Iris pigment epithelial cell (primary cell): ENCODE results near the gene CYP2E1.
A peak's percentile ranks its signal among the peaks of the same experiment; 100 is the strongest.
"Not testable (repeated sequence)": the region's sequence is repeated elsewhere in the genome, so short reads cannot be mapped to it uniquely, and the experiment has no call there.

Source experiments
- DNase-seq: peaks from one replicate; pipeline ENCODE4 v3.0.0-alpha.2; 2011; ENCODE audit warnings: low read depth

CYP2E1 gene

GRCh38 chr10:133528845-133529575 is 1.8 kb downstream of the CYP2E1 start:
- peak; percentile 23 for DNase-seq

DNA sequence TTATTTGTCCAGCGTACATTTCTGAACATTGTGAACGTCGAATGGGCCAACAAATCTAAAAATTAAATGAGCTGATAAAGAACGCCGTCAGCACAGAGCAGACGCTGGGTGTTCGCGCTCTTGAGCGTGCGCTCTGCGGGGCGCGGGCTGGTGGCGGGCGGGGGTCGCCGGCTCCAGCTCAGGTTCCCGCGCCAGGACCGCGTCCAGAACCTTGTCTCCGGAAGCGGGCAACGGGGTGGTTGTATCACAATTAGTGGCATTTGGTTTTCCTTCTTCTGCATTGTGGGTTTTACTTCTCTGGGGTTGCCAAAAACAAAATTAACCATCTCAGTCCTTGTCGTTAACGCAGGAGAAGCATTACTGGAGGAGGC is 2.4 kb downstream of the CYP2E1 start:
- DNase-seq: no peak

- DNase-seq: no peak
These were observed 3.3 kb downstream of the CYP2E1 start for GRCh38 chr10:133530506-133530905.

DNA sequence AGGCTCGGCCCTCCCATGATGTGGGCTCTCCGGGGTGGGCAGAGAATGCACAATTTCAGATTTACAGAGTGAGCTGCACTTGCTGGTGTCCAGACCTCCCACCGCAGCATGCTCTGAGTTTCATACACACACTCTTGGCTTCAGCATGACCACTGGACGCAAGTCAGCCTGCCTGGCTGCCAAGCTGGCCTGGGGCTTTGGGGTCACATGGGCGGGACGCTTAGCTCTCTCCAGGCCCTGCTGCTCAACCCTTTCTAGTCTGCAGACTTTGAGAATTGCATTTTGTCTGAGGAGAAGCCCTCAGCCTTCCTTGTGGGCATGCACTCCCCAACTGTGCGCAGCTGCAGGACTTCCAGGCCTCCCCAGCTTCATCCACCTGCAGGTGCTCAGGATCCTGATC is 5.7 kb downstream of the CYP2E1 start:
- DNase-seq: no peak

DNA sequence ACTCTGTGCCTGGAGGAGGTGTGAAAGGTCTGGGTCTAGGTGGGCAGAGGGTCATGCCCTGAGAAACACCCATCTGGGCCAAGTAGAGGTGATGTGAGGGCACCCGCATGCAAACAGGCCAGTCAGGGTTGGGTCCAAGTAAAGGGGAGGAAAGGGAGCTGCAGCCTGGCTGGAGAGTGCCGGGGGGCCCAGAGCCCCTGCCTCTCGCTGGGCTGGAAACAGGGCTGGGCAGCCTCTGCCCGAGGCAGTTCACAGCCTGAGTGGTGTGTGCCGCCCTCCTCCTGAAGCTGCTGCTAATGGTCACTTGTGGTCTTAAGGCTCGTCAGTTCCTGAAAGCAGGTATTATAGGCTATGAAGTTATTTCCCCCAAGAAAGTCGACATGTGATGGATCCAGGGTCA is 7.3 kb downstream of the CYP2E1 start:
- no peak for DNase-seq

GRCh38 chr10:133536198-133536597 is 9.0 kb downstream of the CYP2E1 start:
- DNase-seq: no peak

- no peak for DNase-seq
These were observed 10.7 kb downstream of the CYP2E1 start for GRCh38 chr10:133537546-133538545.

DNA sequence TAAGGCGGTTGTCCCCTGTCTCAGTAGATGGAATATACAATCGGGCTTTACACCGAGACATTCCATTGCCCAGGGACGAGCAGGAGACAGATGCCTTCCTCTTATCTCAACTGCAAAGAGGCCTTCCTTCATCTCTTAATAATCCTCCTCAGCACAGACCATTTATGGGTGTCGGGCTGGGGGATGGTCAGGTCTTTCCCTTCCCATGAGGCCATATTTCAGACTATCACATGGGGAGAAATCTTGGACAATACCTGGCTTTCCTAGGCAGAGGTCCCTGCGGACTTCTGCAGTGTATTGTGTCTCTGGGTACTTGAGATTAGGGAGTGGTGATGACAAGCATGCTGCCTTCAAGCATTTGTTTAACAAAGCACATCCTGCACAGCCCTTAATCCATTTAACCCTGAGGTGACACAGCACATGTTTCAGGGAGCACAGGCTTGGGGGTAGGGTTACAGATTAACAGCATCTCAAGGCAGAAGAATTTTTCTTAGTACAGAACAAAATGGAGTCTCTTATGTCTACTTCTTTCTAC is 14.3 kb downstream of the CYP2E1 start:
- not testable (repeated sequence) for DNase-seq

GRCh38 chr10:133544506-133544905 is 17.3 kb downstream of the CYP2E1 start:
- DNase-seq: no peak

DNA sequence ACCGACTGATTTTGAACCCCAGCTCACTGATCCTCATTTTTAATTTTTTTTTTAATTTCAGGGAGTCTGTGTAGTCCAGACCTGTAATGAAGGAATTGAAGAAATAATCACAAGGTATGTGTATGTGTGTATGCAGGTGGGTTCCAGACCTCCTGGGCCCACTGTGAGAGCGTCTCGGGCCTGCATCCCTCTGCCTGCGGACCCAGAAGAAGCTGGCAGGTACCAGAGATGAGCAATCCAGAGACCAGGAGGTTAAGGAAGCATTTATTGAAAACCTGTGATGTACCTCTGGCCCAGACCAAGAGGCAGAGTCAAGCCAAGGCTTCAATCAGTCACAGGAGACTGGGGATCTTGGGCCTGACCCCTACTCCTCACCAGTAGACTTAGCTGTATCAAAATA is 27.4 kb downstream of the CYP2E1 start:
- no peak for DNase-seq

GRCh38 chr10:133555521-133555920 is 28.4 kb downstream of the CYP2E1 start:
- DNase-seq: no peak

DNA sequence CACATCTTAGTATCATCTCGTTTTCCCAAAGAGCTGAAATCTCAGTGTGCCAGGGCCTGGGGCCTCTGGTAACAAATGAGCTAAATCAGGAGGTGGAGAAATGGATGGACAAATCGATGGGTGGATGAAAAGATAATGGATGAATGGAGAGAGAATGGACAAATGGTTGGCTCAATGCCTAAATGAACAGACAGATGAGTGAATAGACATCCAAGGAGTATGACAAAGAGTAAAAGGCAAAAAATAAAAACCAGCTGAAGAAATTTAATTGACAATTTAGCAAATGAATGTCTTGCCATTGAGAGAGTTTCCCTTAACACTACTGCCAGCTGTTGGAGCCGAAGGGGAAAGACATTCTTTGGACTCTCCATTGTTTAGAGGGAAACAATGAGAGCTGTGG is 30.2 kb downstream of the CYP2E1 start:
- no peak for DNase-seq

DNA sequence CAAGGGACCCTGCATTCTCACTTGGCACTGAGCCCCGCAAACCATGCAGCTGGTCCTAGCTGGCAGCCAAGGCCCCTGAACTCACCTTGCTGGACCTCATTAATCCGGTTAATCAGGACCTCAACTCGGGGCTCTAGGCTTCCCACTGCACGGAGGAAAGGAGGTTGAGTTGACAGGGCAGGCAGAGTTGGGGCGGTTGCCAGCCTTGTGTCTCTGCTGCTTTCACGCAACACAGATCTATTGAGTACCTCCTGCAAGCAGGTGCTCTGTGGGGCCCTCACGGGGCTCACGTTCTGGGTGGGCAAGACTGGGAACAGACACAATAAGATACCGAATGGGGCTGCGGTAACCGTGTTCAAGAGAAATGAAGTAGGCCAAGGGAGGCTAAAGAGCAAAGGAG is 32.1 kb downstream of the CYP2E1 start:
- DNase-seq: no peak

DNA sequence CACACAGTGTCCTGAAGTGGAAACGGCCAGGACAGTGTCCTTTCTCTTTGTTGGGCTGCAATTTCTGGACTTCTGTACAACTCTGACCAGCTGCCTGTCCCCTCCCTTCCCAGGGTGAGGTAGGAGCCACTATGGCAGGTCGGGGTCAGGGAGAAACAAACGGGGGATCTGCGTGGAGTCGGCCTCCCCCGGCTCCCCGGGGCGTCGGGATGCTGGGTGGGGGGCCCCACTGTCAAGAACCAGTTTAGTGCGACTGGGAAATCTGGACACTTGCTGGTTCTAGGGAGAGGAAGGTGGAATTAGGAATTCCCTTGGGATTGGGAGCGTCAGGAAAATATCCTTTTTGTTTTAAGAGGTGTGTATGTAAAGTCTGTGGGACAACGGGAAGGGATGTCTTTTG is 37.7 kb downstream of the CYP2E1 start:
- DNase-seq: no peak

DNA sequence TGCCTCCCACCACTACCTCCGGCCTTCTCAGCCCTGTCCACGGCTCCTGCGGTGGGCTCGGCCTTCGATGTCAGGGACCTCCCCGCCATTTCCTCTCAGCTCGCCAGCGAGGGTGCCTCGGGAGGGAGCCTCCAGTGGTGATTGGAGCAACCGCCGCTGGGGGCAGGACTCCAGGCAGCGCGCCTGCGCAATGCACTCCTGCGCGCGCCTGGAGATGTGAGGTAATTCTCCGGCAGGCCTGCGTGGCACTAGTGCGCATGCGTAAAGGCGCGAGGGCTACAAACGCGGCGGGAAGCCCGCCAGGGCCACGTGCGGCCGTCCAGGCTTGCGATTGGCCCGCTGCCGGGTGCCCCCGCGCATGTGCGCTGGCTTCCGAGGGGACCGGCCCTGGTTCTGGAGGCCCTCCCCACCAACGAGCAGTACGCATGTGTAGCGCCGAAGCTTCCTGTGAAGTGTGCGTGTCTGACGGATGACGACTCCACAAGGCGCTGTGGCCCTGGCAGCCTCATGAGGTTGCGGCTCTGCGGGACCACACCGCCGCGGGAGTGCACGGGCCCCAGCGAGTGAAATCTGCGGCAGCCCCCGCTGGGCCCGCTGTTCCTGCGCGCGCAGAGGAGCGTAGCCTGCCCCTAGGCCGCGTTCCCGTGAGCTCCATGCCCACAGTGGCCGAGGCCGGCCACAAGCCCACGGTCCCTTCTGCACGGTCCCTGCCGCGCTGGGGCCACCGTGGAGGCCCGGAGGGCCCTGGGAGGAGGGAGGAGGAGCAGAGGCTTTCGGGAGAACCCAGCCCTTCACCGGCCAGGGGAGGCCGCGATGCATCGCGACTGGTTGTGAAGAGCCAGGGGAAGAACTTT is 38.5 kb downstream of the CYP2E1 start, which contains the start of gene SYCE1:
Gene SYCE1 (minus strand): TSS at position 143 of the 854 bp plus-strand sequence. CDS start 54 bp downstream, at position 89.
- DNase-seq: no peak

DNA sequence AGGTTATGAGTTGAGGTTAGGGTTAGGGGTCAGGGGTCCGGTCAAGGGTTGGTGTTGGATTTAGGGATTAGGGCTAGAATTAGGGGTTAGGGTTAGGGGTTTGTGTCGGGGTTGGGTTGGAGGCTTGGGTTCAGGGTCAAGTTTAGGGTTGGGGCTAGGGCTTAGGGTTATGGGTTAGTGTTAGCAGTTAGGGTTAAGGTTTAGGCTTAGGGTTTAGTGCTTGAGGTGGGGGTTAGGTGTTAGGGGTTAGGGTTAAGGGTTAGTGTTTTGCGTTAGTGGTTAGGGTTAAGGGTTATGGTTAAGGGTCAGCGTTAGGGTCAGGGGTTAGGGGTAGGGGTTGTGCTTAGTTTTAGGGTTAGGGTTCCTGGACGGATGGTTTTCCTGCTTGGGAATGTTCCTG is 40.0 kb downstream of the CYP2E1 start:
- DNase-seq: no peak

DNA sequence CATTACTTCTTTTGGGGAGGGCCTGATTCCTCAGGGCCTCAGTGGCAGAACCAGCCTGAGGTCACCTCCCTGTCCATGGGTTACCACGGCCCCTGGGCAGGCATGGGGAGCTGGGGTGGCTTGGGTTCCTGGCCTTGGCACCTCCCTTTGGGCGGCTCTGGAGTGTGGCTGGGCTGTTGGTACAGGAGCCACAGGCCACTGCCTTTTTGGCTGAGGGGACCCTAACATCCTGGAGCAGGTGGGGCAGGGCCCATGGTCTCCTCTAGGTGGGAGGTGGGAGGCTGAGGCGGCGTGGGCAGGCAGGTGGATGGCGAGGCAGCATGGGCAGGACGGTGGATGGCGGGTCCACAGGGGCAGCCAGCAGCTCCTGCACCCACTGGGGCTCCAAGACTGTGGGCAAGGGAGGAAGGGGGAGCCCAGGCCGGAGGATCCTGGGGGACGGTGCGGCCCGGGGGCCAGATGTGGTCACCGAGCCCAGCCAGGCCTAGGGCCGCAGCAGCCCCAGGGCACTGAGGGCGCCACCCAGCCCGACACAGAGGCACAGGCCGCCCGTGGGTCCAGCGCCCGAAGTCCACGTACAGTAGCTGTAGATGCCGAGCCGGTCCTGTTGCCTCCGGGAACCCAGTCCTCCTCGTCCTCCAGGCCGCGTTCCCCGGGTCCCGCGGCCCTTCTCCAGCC is 40.6 kb downstream of the CYP2E1 start:
- no peak for DNase-seq

GRCh38 chr10:133568287-133568614 is 41.1 kb downstream of the CYP2E1 start:
- no peak for DNase-seq

DNA sequence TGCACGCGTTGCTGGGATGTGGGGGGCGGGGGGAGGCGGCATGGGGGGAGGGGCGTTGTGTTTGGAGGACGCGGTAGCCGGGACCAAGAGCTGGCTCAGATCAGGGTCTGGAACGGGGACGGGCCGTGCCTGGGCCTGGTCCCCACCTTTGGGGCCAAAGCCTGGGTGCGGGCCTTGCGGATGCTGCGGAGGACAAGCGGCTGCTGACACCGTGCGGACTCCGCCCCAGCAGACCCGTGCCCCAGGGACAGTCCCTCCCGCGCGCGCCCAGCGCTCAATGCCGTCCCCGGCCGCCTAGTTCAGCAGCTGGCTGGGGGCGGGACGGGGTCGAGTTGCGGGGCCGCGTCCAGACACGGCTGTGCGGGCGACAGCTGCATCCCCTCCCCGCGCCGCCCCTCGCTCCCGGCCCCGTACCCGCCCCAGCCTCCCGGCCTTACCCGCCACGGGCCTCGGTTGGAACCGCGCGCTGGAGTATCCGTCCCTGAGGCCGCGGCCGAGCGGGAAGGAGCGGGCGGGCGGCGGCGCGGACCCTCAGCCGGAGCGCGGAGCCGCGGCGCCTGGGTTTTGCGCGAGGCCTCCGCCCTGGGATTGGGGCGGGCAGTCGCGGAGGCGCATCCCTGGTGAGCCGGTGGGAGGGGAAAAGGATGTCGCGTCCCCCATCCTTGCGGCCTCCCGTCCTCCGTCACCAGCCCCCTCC is 41.8 kb downstream of the CYP2E1 start:
- DNase-seq: not testable (repeated sequence)

DNA sequence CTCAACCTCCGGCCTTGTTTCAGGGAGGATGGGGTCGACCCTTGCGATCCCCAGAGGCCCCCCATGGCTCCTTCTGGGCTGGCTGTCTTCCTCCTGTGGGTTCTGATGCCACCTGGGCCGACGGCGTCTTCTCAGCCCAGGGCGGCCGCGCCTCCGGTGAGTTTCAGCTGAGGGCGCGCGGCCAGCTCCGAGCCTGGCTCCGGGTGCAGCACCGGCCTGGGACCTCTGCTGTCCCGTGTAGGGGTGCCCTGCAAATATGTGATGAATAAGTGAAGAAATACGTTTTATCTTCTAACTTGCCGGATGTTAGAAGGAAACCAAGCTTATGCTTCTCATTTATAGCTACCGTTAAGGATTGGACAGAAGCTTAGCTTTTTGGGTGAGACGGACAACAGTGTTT is 42.6 kb downstream of the CYP2E1 start:
- not testable (repeated sequence) for DNase-seq

DNA sequence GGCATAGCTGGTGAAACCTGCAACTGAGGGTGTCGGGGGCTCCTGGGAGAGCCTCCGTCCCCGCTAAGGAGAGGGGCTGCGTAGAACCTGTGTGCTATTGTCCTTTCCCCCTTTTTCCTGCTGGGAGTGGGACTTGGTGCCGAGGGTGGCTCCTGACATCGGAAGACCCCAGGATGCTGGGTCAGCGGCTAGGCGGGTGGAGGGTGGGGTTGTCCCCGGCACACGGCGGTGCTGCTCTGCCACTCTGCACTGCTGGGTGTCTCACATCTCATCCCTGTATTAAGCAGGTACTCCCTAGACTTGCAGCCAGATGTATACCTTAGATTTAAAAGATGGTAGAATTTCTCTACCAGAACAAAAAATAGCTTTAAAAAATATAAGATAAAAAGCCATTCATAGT is 44.9 kb downstream of the CYP2E1 start:
- not testable (repeated sequence) for DNase-seq
